B cell (primary cell): Measurements from ENCODE around the gene LMNTD2. TPM values are rescaled to one million over a fixed set of nuclear protein-coding genes. Genes with fewer than 3 reads are reported as not detected.

Experiments
- ATAC-seq: fragments of 200-7000 bp; cut with Tn5 transposase; one replicate; pipeline ENCODE4 v1.10.0; 2021; ENCODE audit warnings: low read depth, mild to moderate bottlenecking, moderate number of reproducible peaks, moderate library complexity
- CTCF ChIA-PET: fragments of 350-600 bp; sonication (Branson Sonifier 250); formaldehyde crosslinking; loops from one replicate; lab custom pipeline; 2021; ENCODE audit warnings: antibody characterized with exemption, inconsistent platforms; lab: Charles Lee
- POLR2A ChIA-PET: fragments of 350-600 bp; sonication (Branson Sonifier 250); formaldehyde crosslinking; loops from one replicate; lab custom pipeline; 2021; ENCODE audit warnings: antibody characterized with exemption; lab: Charles Lee
- DNase-seq: peaks from one replicate; pipeline ENCODE4 v3.0.0; 2013
- H2AFZ ChIP-seq: 2 replicates; pipeline ENCODE4 v1.6.1; 2012; ENCODE audit warnings: mild to moderate bottlenecking, low read depth, low read length; ENCODE audit not compliant: insufficient read depth, poor library complexity, severe bottlenecking
- H3K27ac ChIP-seq, 2 donors: 1 replicate in 1 of 2; 2 replicates in 1 of 2; pipeline ENCODE4 v1.5.1; 2012 to 2013; ENCODE audit warnings: low read length in 2 of 2, mild to moderate bottlenecking in 2 of 2, moderate library complexity in 1 of 2
- H3K27me3 ChIP-seq, 4 experiments: fragments of 200-600 bp in 1 of 4; sonication (generic) in 1 of 4; replicated peaks in 1 of 4; 1 replicate in 2 of 4; 2 replicates in 2 of 4; pipeline versions ENCODE4 v1.6.1 to v1.7.0; 2013 to 2016; ENCODE audit warnings: low read length in 3 of 4, mild to moderate bottlenecking in 2 of 4, mixed read lengths in 1 of 4, moderate library complexity in 1 of 4; ENCODE audit not compliant: insufficient read depth in 4 of 4, control insufficient read depth in 3 of 4; ENCODE audit errors: control extremely low read depth in 1 of 4
- H3K36me3 ChIP-seq, 2 experiments: replicated peaks in 1 of 2; 1 replicate in 1 of 2; 2 replicates in 1 of 2; pipeline versions ENCODE4 v1.6.1 to v1.7.1; 2013; ENCODE audit warnings: low read length in 1 of 2; ENCODE audit not compliant: insufficient read depth in 2 of 2, control insufficient read depth in 1 of 2; ENCODE audit errors: control extremely low read depth in 1 of 2, extremely low read depth in 1 of 2
- H3K4me1 ChIP-seq, 2 donors: fragments of 200-600 bp in 1 of 2; sonication (generic) in 1 of 2; 1 replicate in 1 of 2; 2 replicates in 1 of 2; pipeline versions ENCODE4 v1.5.1 to v1.6.1; 2013 to 2017; ENCODE audit warnings: low read length in 2 of 2; ENCODE audit not compliant: control insufficient read depth in 2 of 2, insufficient read depth in 2 of 2
- H3K4me2 ChIP-seq: replicated peaks from 2 replicates; pipeline ENCODE3; 2012; ENCODE audit warnings: mild to moderate bottlenecking, low read depth, low read length; ENCODE audit not compliant: poor library complexity, severe bottlenecking
- H3K4me3 ChIP-seq, 5 experiments: fragments of 200-600 bp in 1 of 5; sonication (generic) in 1 of 5; 1 replicate in 3 of 5; 2 replicates in 2 of 5; pipeline versions ENCODE4 v1.5.1 to v1.7.0; 2011 to 2016; ENCODE audit warnings: low read length in 4 of 5, mild to moderate bottlenecking in 4 of 5, low read depth in 2 of 5, control low read depth in 1 of 5, moderate library complexity in 1 of 5; ENCODE audit not compliant: insufficient read depth in 1 of 5; ENCODE audit errors: control extremely low read depth in 1 of 5, extremely low read depth in 1 of 5
- H3K79me2 ChIP-seq: fragments of 200-600 bp; sonication (generic); one replicate; pipeline ENCODE4 v1.6.0; 2016; ENCODE audit warnings: low read length; ENCODE audit not compliant: control insufficient read depth, insufficient read depth
- H3K9ac ChIP-seq: fragments of 200-600 bp; sonication (generic); 2 replicates; pipeline ENCODE4 v1.6.1; 2017; ENCODE audit warnings: mild to moderate bottlenecking, low read length, moderate library complexity
- H3K9me3 ChIP-seq, 3 donors: one replicate each; pipeline versions ENCODE4 v1.6.1 to v1.7.1; 2013; ENCODE audit warnings: low read length in 2 of 3; ENCODE audit not compliant: control insufficient read depth in 2 of 3, insufficient read depth in 1 of 3; ENCODE audit errors: control extremely low read depth in 1 of 3
- H4K20me1 ChIP-seq: 2 replicates; pipeline ENCODE4 v1.6.0; 2012; ENCODE audit warnings: mild to moderate bottlenecking, low read length; ENCODE audit not compliant: insufficient read depth, control insufficient read depth, poor library complexity, severe bottlenecking
- H3K27ac Mint-ChIP-seq: one replicate; pipeline ENCODE4 v1.8.0; 2021; ENCODE audit warnings: mixed read lengths
- H3K27me3 Mint-ChIP-seq: one replicate; pipeline ENCODE4 v1.8.0; 2021; ENCODE audit warnings: mixed read lengths
- H3K4me1 Mint-ChIP-seq: one replicate; pipeline ENCODE4 v1.8.0; 2021; ENCODE audit warnings: mixed read lengths
- H3K4me3 Mint-ChIP-seq: one replicate; pipeline ENCODE4 v1.8.0; 2021; ENCODE audit warnings: mixed read lengths
- H3K9me3 Mint-ChIP-seq: one replicate; pipeline ENCODE4 v1.8.0; 2022; ENCODE audit warnings: mixed read lengths; ENCODE audit not compliant: insufficient read depth
- EZH2 ChIP-seq: IDR thresholded peaks from 2 replicates; pipeline ENCODE4 v1.6.1; 2012; ENCODE audit warnings: borderline replicate concordance, low read depth, mild to moderate bottlenecking, moderate library complexity, low read length; ENCODE audit not compliant: insufficient read depth, poor library complexity, severe bottlenecking
- WGBS: methylation state at CpG from one replicate; pipeline ENCODE4 v1.1.5; 2013; ENCODE audit warnings: missing lambda C conversion rate; ENCODE audit not compliant: insufficient coverage; 5-methylcytosine and 5-hydroxymethylcytosine counted together
- intact Hi-C: fragments of 100-400 bp; cut with micrococcal nuclease; formaldehyde crosslinking; loops from one replicate; pipeline ENCODE4 v1.10.0; 2022
- polyA plus RNA-seq: library from polyadenylated mRNA; depleted of rRNA; stranded (reverse); fragments of >200 nt; gene quantifications from 2 replicates; pipeline ENCODE4 v1.2.3, GENCODE V29; 2012
- total RNA-seq, 2 donors: library from RNA; stranded (reverse); fragments of 120-200 nt in 1 of 2; gene quantifications; 1 replicate in 1 of 2; 2 replicates in 1 of 2; pipeline versions ENCODE4 v1.2.3 to v1.2.4, GENCODE V29; 2013 to 2022
- TF ChIP-seq, protein P1 (sequence below): fragments of 200-600 bp; IDR thresholded peaks from one replicate; pipeline ENCODE4 v1.8.0; 2022; ENCODE audit warnings: antibody characterized with exemption, mild to moderate bottlenecking

The LMNTD2 gene
- total and polyA plus RNA-seq, 2 donors (not counting 1 experiment from before 2014, with no cell fraction given), result 21.4 to 29.6 TPM

- no peak overlapping the region for H3K27ac ChIP-seq
Measured at GRCh38 chr11:587546-587945, 27.0 kb upstream of the LMNTD2 start.

More at GRCh38 chr11:587546-587945, 27.0 kb upstream of the LMNTD2 start:
- no peak for DNase-seq
- Histone ChIP-seq H3K9me3 (no peaks in the 10 kb centered on the region), H2AFZ (no peak overlapping the region), H3K4me2 (no peak overlapping the region), H3K27me3 (no peaks in the 10 kb centered on the region), H3K4me1 (peaks cover 0 to 3% of the 10 kb centered on the region in 2 donors), H3K36me3 (peaks cover 0 to 67% of the 10 kb centered on the region in 2 experiments), H3K9ac (no peak overlapping the region), H3K4me3 (no peak overlapping the region), H3K79me2 (peaks cover 65% of the 10 kb centered on the region), H4K20me1 (peaks cover 75% of the 10 kb centered on the region)
- Mint-ChIP-seq H3K9me3 (no peaks in the 10 kb centered on the region), H3K4me3 (no peak overlapping the region), H3K27me3 (no peaks in the 10 kb centered on the region), H3K27ac (no peak overlapping the region), H3K4me1 (no peaks in the 10 kb centered on the region)
- CTCF ChIA-PET, result no interaction called here
- intact Hi-C loops, result no loop called here
- 100% methylated on average over 3 of the region's 8 CpGs for WGBS
- ATAC-seq, result no peak
- TF ChIP-seq EZH2, result no peak
- TF ChIP-seq, protein P1, sequence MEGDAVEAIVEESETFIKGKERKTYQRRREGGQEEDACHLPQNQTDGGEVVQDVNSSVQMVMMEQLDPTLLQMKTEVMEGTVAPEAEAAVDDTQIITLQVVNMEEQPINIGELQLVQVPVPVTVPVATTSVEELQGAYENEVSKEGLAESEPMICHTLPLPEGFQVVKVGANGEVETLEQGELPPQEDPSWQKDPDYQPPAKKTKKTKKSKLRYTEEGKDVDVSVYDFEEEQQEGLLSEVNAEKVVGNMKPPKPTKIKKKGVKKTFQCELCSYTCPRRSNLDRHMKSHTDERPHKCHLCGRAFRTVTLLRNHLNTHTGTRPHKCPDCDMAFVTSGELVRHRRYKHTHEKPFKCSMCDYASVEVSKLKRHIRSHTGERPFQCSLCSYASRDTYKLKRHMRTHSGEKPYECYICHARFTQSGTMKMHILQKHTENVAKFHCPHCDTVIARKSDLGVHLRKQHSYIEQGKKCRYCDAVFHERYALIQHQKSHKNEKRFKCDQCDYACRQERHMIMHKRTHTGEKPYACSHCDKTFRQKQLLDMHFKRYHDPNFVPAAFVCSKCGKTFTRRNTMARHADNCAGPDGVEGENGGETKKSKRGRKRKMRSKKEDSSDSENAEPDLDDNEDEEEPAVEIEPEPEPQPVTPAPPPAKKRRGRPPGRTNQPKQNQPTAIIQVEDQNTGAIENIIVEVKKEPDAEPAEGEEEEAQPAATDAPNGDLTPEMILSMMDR, result no peak
- POLR2A ChIA-PET, result interaction anchor here (0.6 kb wide), 1 partner anchor 348 kb away, joined by 7 read pairs; no protein-coding TSS in a partner anchor
